ENCODE data around the gene RBM38. TPM values are rescaled to one million over a fixed set of nuclear protein-coding genes. Genes with fewer than 3 reads are reported as not detected.

The RBM38 gene
- total RNA-seq, 1 donor from 2014 or later, result 24.8 TPM

DNA sequence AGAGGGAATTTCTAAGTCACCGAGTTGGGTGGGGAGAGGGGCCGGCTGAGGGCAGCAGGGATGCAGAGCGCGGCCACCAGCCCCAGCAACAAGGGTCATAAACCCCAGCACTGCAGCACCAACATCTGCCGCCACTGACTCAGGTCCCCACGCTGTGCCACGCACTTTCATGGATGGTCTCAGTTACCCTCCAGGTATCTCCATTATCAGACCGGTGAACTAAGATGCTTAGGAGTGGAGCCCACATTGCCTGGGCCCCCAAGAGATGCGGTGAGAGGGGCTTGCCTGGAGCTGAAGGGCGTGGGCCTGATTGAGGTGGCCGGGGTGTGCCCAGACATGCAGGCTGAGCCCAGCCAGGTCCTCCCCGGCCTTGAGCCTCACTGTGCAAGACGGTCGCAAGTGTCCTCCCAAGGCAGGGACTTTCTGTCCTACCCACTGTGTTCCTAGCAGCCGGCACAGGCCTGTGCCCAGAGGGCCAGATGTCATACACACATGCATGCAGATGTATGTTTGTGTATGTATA is 19.3 kb downstream of the RBM38 start:
- no peak for TF ChIP-seq POLR2A (IDR thresholded peaks at IDR 0.05)
- TF ChIP-seq POLR2AphosphoS5 (IDR thresholded peaks at IDR 0.05; ENCODE audit: insufficient read depth in 1 of 2, low read depth in 1 of 2), result no peak
- TF ChIP-seq, protein P1, sequence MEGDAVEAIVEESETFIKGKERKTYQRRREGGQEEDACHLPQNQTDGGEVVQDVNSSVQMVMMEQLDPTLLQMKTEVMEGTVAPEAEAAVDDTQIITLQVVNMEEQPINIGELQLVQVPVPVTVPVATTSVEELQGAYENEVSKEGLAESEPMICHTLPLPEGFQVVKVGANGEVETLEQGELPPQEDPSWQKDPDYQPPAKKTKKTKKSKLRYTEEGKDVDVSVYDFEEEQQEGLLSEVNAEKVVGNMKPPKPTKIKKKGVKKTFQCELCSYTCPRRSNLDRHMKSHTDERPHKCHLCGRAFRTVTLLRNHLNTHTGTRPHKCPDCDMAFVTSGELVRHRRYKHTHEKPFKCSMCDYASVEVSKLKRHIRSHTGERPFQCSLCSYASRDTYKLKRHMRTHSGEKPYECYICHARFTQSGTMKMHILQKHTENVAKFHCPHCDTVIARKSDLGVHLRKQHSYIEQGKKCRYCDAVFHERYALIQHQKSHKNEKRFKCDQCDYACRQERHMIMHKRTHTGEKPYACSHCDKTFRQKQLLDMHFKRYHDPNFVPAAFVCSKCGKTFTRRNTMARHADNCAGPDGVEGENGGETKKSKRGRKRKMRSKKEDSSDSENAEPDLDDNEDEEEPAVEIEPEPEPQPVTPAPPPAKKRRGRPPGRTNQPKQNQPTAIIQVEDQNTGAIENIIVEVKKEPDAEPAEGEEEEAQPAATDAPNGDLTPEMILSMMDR (IDR thresholded peaks at IDR 0.05), result no peak
- Histone ChIP-seq H3K36me3 (peaks cover 0 to 25% of the 10 kb centered on the region in 2 donors), H3K4me3 (no peak overlapping the region), H3K27ac (no peak overlapping the region), H3K4me1 (no peaks in the 10 kb centered on the region), H3K9me3 (no peaks in the 10 kb centered on the region), H3K27me3 (no peaks in the 10 kb centered on the region)
- intact Hi-C loops (cut with DNase I), result no loop called here
- no peak for DNase-seq (ENCODE audit: extremely low spot score in 2 of 2)

DNA sequence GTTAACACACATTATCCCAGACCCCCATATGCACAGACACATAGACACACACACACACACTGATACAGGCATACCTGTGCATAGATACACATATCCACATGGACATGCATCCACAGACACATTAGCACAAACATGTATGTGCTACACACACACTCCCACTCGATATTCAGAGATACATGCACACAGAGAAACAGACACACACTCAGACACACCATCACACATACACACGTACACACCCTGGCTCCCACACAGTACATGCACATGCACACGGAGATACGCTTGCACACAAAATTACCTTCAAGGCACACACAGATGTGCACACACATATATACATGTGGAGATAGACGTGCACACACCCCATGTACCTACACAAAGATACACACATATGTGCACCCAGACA is 19.7 kb downstream of the RBM38 start:
- Histone ChIP-seq H3K4me3 (no peak overlapping the region), H3K9me3 (no peaks in the 10 kb centered on the region), H3K27me3 (no peaks in the 10 kb centered on the region), H3K27ac (no peak overlapping the region), H3K4me1 (no peaks in the 10 kb centered on the region), H3K36me3 (peaks cover 0 to 20% of the 10 kb centered on the region in 2 donors)
- intact Hi-C loops (cut with DNase I), result no loop called here
- no peak for TF ChIP-seq POLR2AphosphoS5 (IDR thresholded peaks at IDR 0.05; ENCODE audit: insufficient read depth in 1 of 2, low read depth in 1 of 2)
- TF ChIP-seq, protein P1 (IDR thresholded peaks at IDR 0.05), result no peak
- TF ChIP-seq POLR2A (IDR thresholded peaks at IDR 0.05), result no peak
- DNase-seq (ENCODE audit: extremely low spot score in 2 of 2), result no peak

DNA sequence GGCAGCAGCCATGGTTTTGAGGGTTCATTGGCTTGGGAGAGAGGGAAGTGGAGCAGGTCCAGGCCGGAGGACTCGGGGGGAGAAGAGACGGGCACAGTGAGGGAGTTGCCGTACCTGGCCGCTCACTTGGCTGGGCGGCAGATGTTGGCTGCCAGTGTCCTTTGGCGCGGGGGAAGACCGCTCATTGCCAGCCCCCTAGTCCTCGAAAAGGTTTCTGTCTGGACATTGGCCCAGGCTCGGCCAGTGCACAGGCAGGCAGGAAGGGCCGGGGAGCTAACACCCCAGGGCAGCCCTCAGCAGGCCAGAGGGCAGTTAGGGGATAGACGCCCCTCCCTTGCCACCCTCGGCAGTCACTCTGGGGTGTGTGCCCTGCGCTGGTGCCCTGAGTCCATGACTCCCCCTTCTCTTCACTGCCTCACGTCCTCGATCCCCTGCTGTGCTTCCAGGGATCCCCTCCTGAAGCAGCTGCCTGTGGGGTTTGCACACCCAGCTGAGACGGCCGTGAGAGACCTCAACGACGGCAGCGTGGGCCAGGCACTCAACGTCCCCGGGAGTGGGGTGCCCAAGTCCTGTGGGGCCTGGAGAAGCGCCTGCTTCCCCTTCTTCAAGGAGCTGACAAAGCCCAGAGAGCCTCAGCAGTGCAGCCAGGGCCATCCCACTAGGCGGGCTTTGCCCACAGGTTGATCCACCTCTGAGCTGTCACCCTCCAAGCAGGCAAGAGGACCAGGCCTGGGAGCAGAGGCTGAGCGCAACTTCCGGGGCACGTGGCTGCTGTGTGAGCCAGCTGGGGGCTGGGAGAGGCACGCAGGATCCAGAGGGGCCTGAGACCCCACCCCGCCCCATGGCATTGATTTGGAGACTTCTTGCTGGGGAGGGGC is 20.4 kb downstream of the RBM38 start:
- Histone ChIP-seq H3K9me3 (no peaks in the 10 kb centered on the region), H3K4me3 (no peak overlapping the region), H3K27me3 (no peaks in the 10 kb centered on the region), H3K27ac (no peak overlapping the region), H3K4me1 (no peaks in the 10 kb centered on the region), H3K36me3 (peaks cover 0 to 15% of the 10 kb centered on the region in 2 donors)
- TF ChIP-seq POLR2AphosphoS5 (IDR thresholded peaks at IDR 0.05; ENCODE audit: insufficient read depth in 1 of 2, low read depth in 1 of 2) (no peak), POLR2A (IDR thresholded peaks at IDR 0.05) (no peak)
- TF ChIP-seq, protein P1 (IDR thresholded peaks at IDR 0.05), result no peak
- DNase-seq (ENCODE audit: extremely low spot score in 2 of 2), result no peak
- intact Hi-C loops (cut with DNase I), result no loop called here

DNA sequence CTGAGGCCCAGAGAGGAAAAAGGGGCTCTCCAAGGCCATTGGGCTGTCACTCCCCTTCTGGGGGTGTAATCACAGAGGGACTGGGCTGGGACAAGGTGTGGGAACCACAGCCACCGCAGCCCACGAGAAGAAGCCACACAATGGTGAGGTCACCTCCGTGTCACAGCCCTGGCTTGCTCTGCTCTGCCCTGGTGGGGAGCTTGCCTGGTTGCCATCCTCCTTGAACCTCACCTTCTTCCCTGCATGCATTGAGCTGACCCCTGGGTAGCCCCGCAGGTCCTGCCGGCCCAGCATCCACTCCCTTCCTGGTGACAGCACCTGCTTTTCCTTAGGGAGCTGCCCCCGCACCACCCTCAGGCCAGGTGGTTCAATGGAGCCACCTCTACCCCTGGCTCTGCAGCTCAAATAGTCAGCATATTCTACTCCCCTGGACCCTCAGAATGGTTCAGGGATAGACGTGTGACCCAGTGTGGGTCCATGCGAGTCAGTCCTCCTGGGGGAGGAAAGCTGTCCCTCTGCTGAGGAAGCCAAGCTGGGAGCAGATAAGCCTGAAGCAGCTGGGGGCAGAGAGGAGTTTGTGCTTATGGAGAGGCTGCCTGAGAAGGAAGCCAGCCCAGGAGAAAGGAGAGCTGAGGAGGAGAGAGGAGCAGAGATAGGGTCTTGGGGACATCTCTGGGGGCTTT is 21.3 kb downstream of the RBM38 start:
- Histone ChIP-seq H3K9me3 (no peaks in the 10 kb centered on the region), H3K27me3 (no peaks in the 10 kb centered on the region), H3K27ac (no peak overlapping the region), H3K36me3 (peaks cover 0 to 15% of the 10 kb centered on the region in 2 donors), H3K4me3 (no peak overlapping the region), H3K4me1 (no peaks in the 10 kb centered on the region)
- no peak for TF ChIP-seq POLR2A (IDR thresholded peaks at IDR 0.05)
- TF ChIP-seq, protein P1 (IDR thresholded peaks at IDR 0.05), result no peak
- no peak for TF ChIP-seq POLR2AphosphoS5 (IDR thresholded peaks at IDR 0.05; ENCODE audit: insufficient read depth in 1 of 2, low read depth in 1 of 2)
- intact Hi-C loops (cut with DNase I), result no loop called here
- DNase-seq (ENCODE audit: extremely low spot score in 2 of 2), result no peak

All from vagina (tissue), 2 donors.